ENCODE measurements around the gene PLPPR3. TPM values are rescaled to one million over a fixed set of nuclear protein-coding genes. Genes with fewer than 3 reads are reported as not detected.

Gene PLPPR3
- total RNA-seq, 1 experiment from 2014 or later, result 57.9 TPM

GRCh38 chr19:805166-805551 is 16.6 kb downstream of the PLPPR3 start:
- H4K91ac ChIP-seq (ENCODE audit: insufficient read length, low read depth, low read length), result no peak overlapping the region
- H2BK20ac ChIP-seq (ENCODE audit: low read depth, low read length, poor library complexity, severe bottlenecking), result no peak overlapping the region
- no peak overlapping the region for H2AK5ac ChIP-seq (ENCODE audit: insufficient read length, low read length)
- no peak for TF ChIP-seq CTCF (conservative IDR thresholded peaks at IDR 0.05)
- H3K4ac ChIP-seq (ENCODE audit: low read depth, low read length), result no peak overlapping the region
- H3K79me2 ChIP-seq (ENCODE audit: insufficient read depth, low read length), result peaks cover 43% of the 10 kb centered on the region; the same call in 1 of the 2 replicates
- Mint-ChIP-seq H3K9me3 (no peaks in the 10 kb centered on the region; a peak in 1 of 5 replicates), H3K36me3 (ENCODE audit: insufficient read depth in 1 of 3, low read depth in 3 of 3) (peaks cover 57 to 80% (median 76%) of the 10 kb centered on the region in 3 experiments), H3K27me3 (ENCODE audit: low read depth) (no peaks in the 10 kb centered on the region), H3K27ac (peak overlapping the region in 1 of 3 experiments; percentile 92; a peak in 2 of 7 replicates), H3K4me1 (peaks cover 15 to 25% of the 10 kb centered on the region in 2 experiments), H3K4me3 (no peak overlapping the region; a peak in 1 of 5 replicates)
- H3K27ac ChIP-seq (ENCODE audit: insufficient read length, low read depth, low read length), result no peak overlapping the region
- H3K18ac ChIP-seq (ENCODE audit: insufficient read length, low read depth, low read length), result no peak overlapping the region
- no peak overlapping the region; the same call in 1 of the 2 replicates for H3K14ac ChIP-seq (ENCODE audit: insufficient read depth, low read length)
- no peak overlapping the region for H3K23ac ChIP-seq (ENCODE audit: insufficient read length, low read depth, low read length)
- peaks cover 13% of the 10 kb centered on the region for H3K79me1 ChIP-seq (ENCODE audit: insufficient read depth, low read depth, low read length, poor library complexity, severe bottlenecking)
- H3K27me3 ChIP-seq (ENCODE audit: insufficient read depth, low read length), result no peaks in the 10 kb centered on the region
- no peak overlapping the region for H4K8ac ChIP-seq (replicated peaks; ENCODE audit: insufficient read length, low read depth, low read length)
- H2AFZ ChIP-seq (ENCODE audit: low read length), result no peak overlapping the region
- no peak overlapping the region for H3K9ac ChIP-seq (ENCODE audit: extremely low read depth, insufficient read length, low read length)
- no peaks in the 10 kb centered on the region; the same call in 1 of the 2 replicates for H3K4me1 ChIP-seq (ENCODE audit: insufficient read depth, low read length)
- H3K4me2 ChIP-seq (ENCODE audit: insufficient read depth, insufficient read length, low read length), result no peak overlapping the region
- no CpG with 5 or more reads among the region's 33 CpGs for WGBS (ENCODE audit: extremely low coverage, insufficient read length, low lambda C conversion rate)
- H3T11ph ChIP-seq (ENCODE audit: low read length), result no peak overlapping the region
- no peak for DNase-seq
- H4K20me1 ChIP-seq (ENCODE audit: control insufficient read depth, insufficient read depth, insufficient read length), result no peaks in the 10 kb centered on the region
- H3K56ac ChIP-seq (ENCODE audit: insufficient read length, low read depth, low read length), result no peak overlapping the region
- H2BK120ac ChIP-seq (ENCODE audit: low read depth, low read length, poor library complexity, severe bottlenecking), result no peak overlapping the region
- H3K9me3 ChIP-seq (ENCODE audit: control insufficient read depth, low read depth, low read length), result no peaks in the 10 kb centered on the region
- no peak overlapping the region for H2BK15ac ChIP-seq (ENCODE audit: low read depth, low read length)
- H2BK12ac ChIP-seq (ENCODE audit: insufficient read length, low read depth, low read length), result no peak overlapping the region
- H3K23me2 ChIP-seq (ENCODE audit: insufficient read length, low read depth, low read length, poor library complexity, severe bottlenecking), result no peaks in the 10 kb centered on the region
- H2BK5ac ChIP-seq (ENCODE audit: insufficient read length, low read length), result no peak overlapping the region
- no peak overlapping the region for H4K5ac ChIP-seq (ENCODE audit: insufficient read length, low read depth, low read length)

Data from H9 (cell line).